ENCODE measurements around the gene HSD17B14. TPM values are rescaled to one million over a fixed set of nuclear protein-coding genes. Genes with fewer than 3 reads are reported as not detected.
"Not testable (repeated sequence)": the region's sequence is repeated elsewhere in the genome, so short reads cannot be mapped to it uniquely, and the experiment has no call there.

HSD17B14 gene
- total RNA-seq, 1 experiment from 2014 or later: 3.9 TPM

GRCh38 chr19:48877855-48878195, 41.5 kb upstream of the HSD17B14 start:
- BruUV-seq (replicated peaks): no TSS peak
- H2AFZ ChIP-seq (ENCODE audit: low read depth, low read length, poor library complexity, severe bottlenecking): no peak overlapping the region
- no peaks in the 10 kb centered on the region for H3K9me3 ChIP-seq (ENCODE audit: control insufficient read depth in 1 of 2, insufficient read depth in 1 of 2, low read depth in 1 of 2, low read length in 2 of 2)
- H3K79me2 ChIP-seq (ENCODE audit: insufficient read depth, low read length): peaks cover 35% of the 10 kb centered on the region
- DNase-seq (ENCODE audit: low read depth, low spot score) (no peak), ATAC-seq (no peak)
- H3K27ac ChIP-seq (ENCODE audit: low read depth, low read length): no peak overlapping the region
- H3K36me3 ChIP-seq (ENCODE audit: control insufficient read depth in 1 of 2, insufficient read depth in 2 of 2, low read length in 2 of 2): peaks cover 13 to 27% of the 10 kb centered on the region in 2 experiments
- CTCF ChIA-PET: no interaction called here
- H3K9me2 ChIP-seq (ENCODE audit: insufficient read depth): no peaks in the 10 kb centered on the region
- H3K4me2 ChIP-seq (ENCODE audit: low read length): no peak overlapping the region
- RAD21 ChIA-PET (ENCODE audit: low non-redundant PET in 1 of 2, low total read pairs in 2 of 2, uncharacterized antibody in 2 of 2, unreplicated experiment in 2 of 2): no interaction called here
- TF ChIP-seq POLR2AphosphoS5 (IDR thresholded peaks at IDR 0.05; ENCODE audit: low read depth, low read length) (0 out of 2 replicates have a peak, but pooled peaks have one; percentile 11), SRF (IDR thresholded peaks at IDR 0.05; ENCODE audit: low read depth) (no peak)
- peaks cover 33 to 37% of the 10 kb centered on the region in 2 experiments for H3K4me1 ChIP-seq (ENCODE audit: control insufficient read depth in 1 of 2, insufficient read depth in 2 of 2, low read length in 2 of 2)
- H3K27me3 ChIP-seq (ENCODE audit: insufficient read depth, low read length): no peaks in the 10 kb centered on the region
- peaks cover 16% of the 10 kb centered on the region; the same call in 1 of the 2 replicates for H4K20me1 ChIP-seq (ENCODE audit: insufficient read depth)
- no peak overlapping the region for H3K9ac ChIP-seq (ENCODE audit: low read length)
- intact Hi-C loops (cut with micrococcal nuclease): no loop called here
- POLR2A ChIA-PET: interaction anchor here (2.3 kb wide), 1 partner anchor 84 kb away, joined by 6 read pairs; no protein-coding TSS in a partner anchor
- H3K4me3 ChIP-seq (replicated peaks in 1 of 2; ENCODE audit: low read depth in 1 of 2, low read length in 2 of 2): no peak overlapping the region

GRCh38 chr19:48876043-48876981, 40.0 kb upstream of the HSD17B14 start:
- TF ChIP-seq FOSL1 (IDR thresholded peaks at IDR 0.05; ENCODE audit: low read depth): peak; percentile 67
- peak; percentile 61 for TF ChIP-seq JUND (IDR thresholded peaks at IDR 0.05)
- TF ChIP-seq POLR2AphosphoS5 (IDR thresholded peaks at IDR 0.05; ENCODE audit: low read depth, low read length): peak; percentile 44
- H3K27me3 ChIP-seq (ENCODE audit: insufficient read depth, low read length); H3K9me3 ChIP-seq (ENCODE audit: control insufficient read depth in 1 of 2, insufficient read depth in 1 of 2, low read depth in 1 of 2, low read length in 2 of 2); intact Hi-C loops (cut with micrococcal nuclease); H2AFZ ChIP-seq (ENCODE audit: low read depth, low read length, poor library complexity, severe bottlenecking); RAD21 ChIA-PET (ENCODE audit: low non-redundant PET in 1 of 2, low total read pairs in 2 of 2, uncharacterized antibody in 2 of 2, unreplicated experiment in 2 of 2); H3K9me2 ChIP-seq (ENCODE audit: insufficient read depth); DNase-seq (ENCODE audit: low read depth, low spot score); BruUV-seq (replicated peaks); ATAC-seq: not testable (repeated sequence)
- CTCF ChIA-PET: interaction anchor here (0.6 to 0.8 kb wide), 2 partner anchors 88 to 616 kb away, joined by 3 to 9 read pairs; no protein-coding TSS in a partner anchor
- H3K4me2 ChIP-seq (ENCODE audit: low read length): peak overlapping the region; percentile 89
- POLR2A ChIA-PET: interaction anchor here (0.8 to 1.3 kb wide), 3 partner anchors 24 to 91 kb away, joined by 3 read pairs; partner anchors contain the start of genes DHDH and NUCB1
- peaks cover 13 to 27% of the 10 kb centered on the region in 2 experiments for H3K36me3 ChIP-seq (ENCODE audit: control insufficient read depth in 1 of 2, insufficient read depth in 2 of 2, low read length in 2 of 2)
- H3K4me1 ChIP-seq (ENCODE audit: control insufficient read depth in 1 of 2, insufficient read depth in 2 of 2, low read length in 2 of 2): peaks cover 35 to 44% of the 10 kb centered on the region in 2 experiments
- H3K27ac ChIP-seq (ENCODE audit: low read depth, low read length): peak overlapping the region; percentile 90; the same call in 1 of the 2 replicates
- H4K20me1 ChIP-seq (ENCODE audit: insufficient read depth): peaks cover 16% of the 10 kb centered on the region; the same call in 1 of the 2 replicates
- peaks cover 42% of the 10 kb centered on the region for H3K79me2 ChIP-seq (ENCODE audit: insufficient read depth, low read length)
- peak overlapping the region; percentile 100 for H3K9ac ChIP-seq (ENCODE audit: low read length)
- H3K4me3 ChIP-seq (replicated peaks in 1 of 2; ENCODE audit: low read depth in 1 of 2, low read length in 2 of 2): peak overlapping the region in 1 of 2 experiments; percentile 17; a peak in 2 of 4 replicates

Measured in HCT116 (cell line).